IPS DF 6.9 (cell line): ENCODE data around the gene PRKG2.

Experiments
- DNase-seq: peaks from one replicate; pipeline ENCODE4 v3.0.0-alpha.2; 2013; ENCODE audit warnings: low read depth, low spot score
- H3K27ac ChIP-seq: one replicate; pipeline ENCODE4 v1.5.1; 2013; ENCODE audit warnings: low read length, control low read depth
- H3K27me3 ChIP-seq: 2 replicates; pipeline ENCODE4 v1.6.1; 2013; ENCODE audit warnings: mild to moderate bottlenecking, low read length; ENCODE audit not compliant: control insufficient read depth, insufficient read depth
- H3K36me3 ChIP-seq: 2 replicates; pipeline ENCODE4 v1.6.1; 2013; ENCODE audit warnings: low read length; ENCODE audit not compliant: control insufficient read depth, insufficient read depth
- H3K4me1 ChIP-seq: 2 replicates; pipeline ENCODE4 v1.6.1; 2013; ENCODE audit warnings: low read length; ENCODE audit not compliant: control insufficient read depth, insufficient read depth
- H3K4me3 ChIP-seq: 2 replicates; pipeline ENCODE4 v1.5.1; 2013; ENCODE audit warnings: mild to moderate bottlenecking, low read length
- H3K9me3 ChIP-seq: 2 replicates; pipeline ENCODE4 v1.6.1; 2013; ENCODE audit warnings: low read length, inconsistent platforms; ENCODE audit not compliant: control insufficient read depth, insufficient read depth
- WGBS: extraction: QIAGEN DNeasy Blood & Tissue Kit; methylation state at CpG from one replicate; pipeline ENCODE4 v1.1.7; 2013; ENCODE audit warnings: mixed read lengths, missing lambda C conversion rate; ENCODE audit not compliant: insufficient read length, insufficient coverage; 5-methylcytosine and 5-hydroxymethylcytosine counted together

PRKG2 gene

GRCh38 chr4:81217779-81218178 is 2.8 kb upstream of the PRKG2 start:
- no peak for DNase-seq
- H3K4me3 ChIP-seq: no peak overlapping the region
- no peaks in the 10 kb centered on the region for H3K4me1 ChIP-seq
- H3K27ac ChIP-seq: no peak overlapping the region
- no CpG with 5 or more reads among the region's 3 CpGs for WGBS
- H3K27me3 ChIP-seq: peaks cover 21% of the 10 kb centered on the region
- H3K36me3 ChIP-seq: no peaks in the 10 kb centered on the region
- no peaks in the 10 kb centered on the region for H3K9me3 ChIP-seq

GRCh38 chr4:81215931-81216330 is 909 bp upstream of the PRKG2 start:
- WGBS: no CpG with 5 or more reads among the region's 4 CpGs
- Histone ChIP-seq H3K27me3 (peaks cover 21% of the 10 kb centered on the region), H3K4me3 (no peak overlapping the region), H3K27ac (no peak overlapping the region), H3K4me1 (no peaks in the 10 kb centered on the region), H3K36me3 (no peaks in the 10 kb centered on the region), H3K9me3 (no peaks in the 10 kb centered on the region)
- DNase-seq: no peak

- H3K9me3 ChIP-seq: no peaks in the 10 kb centered on the region
- WGBS: no CpG with 5 or more reads among the region's 34 CpGs
- H3K36me3 ChIP-seq: no peaks in the 10 kb centered on the region
- no peaks in the 10 kb centered on the region for H3K4me1 ChIP-seq
- no peak for DNase-seq
- H3K4me3 ChIP-seq: peak overlapping the region; percentile 27; the same call in 1 of the 2 replicates
- peaks cover 21% of the 10 kb centered on the region for H3K27me3 ChIP-seq
- H3K27ac ChIP-seq: no peak overlapping the region
Observed at GRCh38 chr4:81214144-81214880, 710 bp downstream of the PRKG2 start.

- H3K27ac ChIP-seq: no peak overlapping the region
- H3K9me3 ChIP-seq: no peaks in the 10 kb centered on the region
- H3K36me3 ChIP-seq: no peaks in the 10 kb centered on the region
- H3K27me3 ChIP-seq: peaks cover 21% of the 10 kb centered on the region
- H3K4me1 ChIP-seq: no peaks in the 10 kb centered on the region
- no peak overlapping the region for H3K4me3 ChIP-seq
- WGBS: no CpG with 5 or more reads among the region's 6 CpGs
- no peak for DNase-seq
Observed at GRCh38 chr4:81213671-81214070, 1.4 kb downstream of the PRKG2 start.

GRCh38 chr4:81211956-81212355 is 3.1 kb downstream of the PRKG2 start:
- no peaks in the 10 kb centered on the region for H3K9me3 ChIP-seq
- H3K4me3 ChIP-seq: no peak overlapping the region
- no peaks in the 10 kb centered on the region for H3K36me3 ChIP-seq
- no peak overlapping the region for H3K27ac ChIP-seq
- no peak for DNase-seq
- WGBS: no CpG with 5 or more reads among the region's 3 CpGs
- no peaks in the 10 kb centered on the region for H3K4me1 ChIP-seq
- peaks cover 21% of the 10 kb centered on the region for H3K27me3 ChIP-seq

- Histone ChIP-seq H3K4me3 (no peak overlapping the region), H3K27ac (no peak overlapping the region), H3K36me3 (no peaks in the 10 kb centered on the region), H3K27me3 (no peaks in the 10 kb centered on the region; the same call in 1 of the 2 replicates), H3K4me1 (no peaks in the 10 kb centered on the region), H3K9me3 (no peaks in the 10 kb centered on the region)
- no peak for DNase-seq
- WGBS: no CpG with 5 or more reads among the region's 1 CpG
Observed at GRCh38 chr4:81207828-81208227, 7.2 kb downstream of the PRKG2 start.

GRCh38 chr4:81205302-81205701 is 9.7 kb downstream of the PRKG2 start:
- DNase-seq: no peak
- Histone ChIP-seq H3K27me3 (no peaks in the 10 kb centered on the region), H3K4me3 (no peak overlapping the region), H3K9me3 (no peaks in the 10 kb centered on the region), H3K4me1 (no peaks in the 10 kb centered on the region), H3K27ac (no peak overlapping the region), H3K36me3 (no peaks in the 10 kb centered on the region)
- no CpG with 5 or more reads among the region's 2 CpGs for WGBS

GRCh38 chr4:81204571-81204970 is 10.5 kb downstream of the PRKG2 start:
- WGBS: no CpG with 5 or more reads among the region's 9 CpGs
- Histone ChIP-seq H3K9me3 (no peaks in the 10 kb centered on the region), H3K27me3 (no peaks in the 10 kb centered on the region), H3K4me1 (no peaks in the 10 kb centered on the region), H3K36me3 (no peaks in the 10 kb centered on the region), H3K27ac (no peak overlapping the region), H3K4me3 (no peak overlapping the region)
- DNase-seq: no peak

- no peak for DNase-seq
- Histone ChIP-seq H3K27ac (no peak overlapping the region), H3K27me3 (no peaks in the 10 kb centered on the region), H3K36me3 (no peaks in the 10 kb centered on the region), H3K4me1 (no peaks in the 10 kb centered on the region), H3K4me3 (no peak overlapping the region), H3K9me3 (no peaks in the 10 kb centered on the region)
Observed at GRCh38 chr4:81199831-81200230, 15.2 kb downstream of the PRKG2 start.

- Histone ChIP-seq H3K36me3 (no peaks in the 10 kb centered on the region), H3K27ac (no peak overlapping the region), H3K27me3 (no peaks in the 10 kb centered on the region), H3K4me3 (no peak overlapping the region), H3K9me3 (no peaks in the 10 kb centered on the region), H3K4me1 (no peaks in the 10 kb centered on the region)
- no CpG with 5 or more reads among the region's 1 CpG for WGBS
- DNase-seq: no peak
Observed at GRCh38 chr4:81198609-81199008, 16.4 kb downstream of the PRKG2 start.

- H3K9me3 ChIP-seq: no peaks in the 10 kb centered on the region
- no peak overlapping the region for H3K4me3 ChIP-seq
- no peaks in the 10 kb centered on the region for H3K27me3 ChIP-seq
- no peaks in the 10 kb centered on the region for H3K36me3 ChIP-seq
- H3K4me1 ChIP-seq: no peaks in the 10 kb centered on the region
- no CpG with 5 or more reads among the region's 4 CpGs for WGBS
- H3K27ac ChIP-seq: no peak overlapping the region
- no peak for DNase-seq
Observed at GRCh38 chr4:81197864-81198524, 17.0 kb downstream of the PRKG2 start.
